Thoracic aorta (tissue), 2 donors: ENCODE measurements around the gene CREG2. TPM values are rescaled to one million over a fixed set of nuclear protein-coding genes. Genes with fewer than 3 reads are reported as not detected.

ENCODE experiments used
- ATAC-seq: fragments of 150-250 bp; one replicate; pipeline ENCODE4 v1.8.0; 2017; ENCODE audit warnings: low read depth; ENCODE audit not compliant: insufficient number of reproducible peaks, low FRiP score
- DNase-seq: peaks from one replicate; pipeline ENCODE4 v3.0.0-alpha.2; 2020; ENCODE audit warnings: low spot score
- H3K27ac ChIP-seq, 2 donors: fragments of 200-600 bp; sonication (generic); 1 replicate in 1 of 2; 2 replicates in 1 of 2; pipeline ENCODE4 v1.5.1; 2016; ENCODE audit warnings: mild to moderate bottlenecking in 2 of 2, moderate library complexity in 2 of 2
- H3K27me3 ChIP-seq: fragments of 200-600 bp; sonication (generic); replicated peaks from 2 replicates; pipeline ENCODE4 v1.6.0; 2016; ENCODE audit warnings: mild to moderate bottlenecking; ENCODE audit not compliant: insufficient read depth
- H3K36me3 ChIP-seq: fragments of 200-600 bp; sonication (generic); one replicate; pipeline ENCODE4 v1.5.1; 2016
- H3K4me1 ChIP-seq, 2 donors: fragments of 200-600 bp; sonication (generic); 1 replicate in 1 of 2; 2 replicates in 1 of 2; pipeline versions ENCODE4 v1.5.1 to v1.6.0; 2016; ENCODE audit warnings: low read depth in 2 of 2, mild to moderate bottlenecking in 1 of 2; ENCODE audit not compliant: control insufficient read depth in 1 of 2
- H3K4me3 ChIP-seq: fragments of 200-600 bp; sonication (generic); 2 replicates; pipeline ENCODE4 v1.5.1; 2016; ENCODE audit warnings: mild to moderate bottlenecking
- H3K9me3 ChIP-seq: fragments of 200-600 bp; sonication (generic); 2 replicates; pipeline ENCODE4 v1.5.1; 2016
- total RNA-seq, 2 donors: library from RNA; depleted of rRNA; stranded (reverse); fragments of >200 nt; gene quantifications; one replicate each; pipeline versions ENCODE4 v1.1.0 to v1.2.3, GENCODE V29; 2016
- TF ChIP-seq, protein P1 (sequence below): fragments of 200-600 bp; sonication (generic); IDR thresholded peaks from one replicate; pipeline ENCODE4 v1.5.1; 2019; ENCODE audit warnings: antibody characterized with exemption

Gene CREG2
- total RNA-seq, 2 donors from 2014 or later = not detected

DNA sequence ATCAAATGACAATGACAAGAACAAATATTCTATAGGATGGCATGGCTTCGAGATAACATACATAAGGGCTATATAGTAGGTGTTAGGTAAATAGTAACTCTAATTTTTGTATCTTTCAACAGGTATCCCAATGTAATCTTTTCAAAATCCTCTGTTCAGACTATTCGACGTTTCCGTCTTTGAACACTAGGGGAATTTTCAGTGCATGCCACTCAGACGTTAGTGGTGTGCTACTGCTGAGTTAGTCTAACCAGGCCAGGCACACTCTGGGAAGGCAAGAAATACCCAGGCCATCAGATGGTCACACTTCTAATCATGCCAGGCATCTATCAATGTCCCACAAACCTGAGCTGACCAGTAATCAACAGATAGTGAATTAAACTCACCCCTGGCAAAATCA, 14.6 kb upstream of the CREG2 start:
- no peak for ATAC-seq
- Histone ChIP-seq H3K4me3 (no peak overlapping the region), H3K27ac (no peak overlapping the region), H3K9me3 (no peaks in the 10 kb centered on the region), H3K27me3 (no peaks in the 10 kb centered on the region), H3K4me1 (no peaks in the 10 kb centered on the region), H3K36me3 (no peaks in the 10 kb centered on the region)
- TF ChIP-seq, protein P1, sequence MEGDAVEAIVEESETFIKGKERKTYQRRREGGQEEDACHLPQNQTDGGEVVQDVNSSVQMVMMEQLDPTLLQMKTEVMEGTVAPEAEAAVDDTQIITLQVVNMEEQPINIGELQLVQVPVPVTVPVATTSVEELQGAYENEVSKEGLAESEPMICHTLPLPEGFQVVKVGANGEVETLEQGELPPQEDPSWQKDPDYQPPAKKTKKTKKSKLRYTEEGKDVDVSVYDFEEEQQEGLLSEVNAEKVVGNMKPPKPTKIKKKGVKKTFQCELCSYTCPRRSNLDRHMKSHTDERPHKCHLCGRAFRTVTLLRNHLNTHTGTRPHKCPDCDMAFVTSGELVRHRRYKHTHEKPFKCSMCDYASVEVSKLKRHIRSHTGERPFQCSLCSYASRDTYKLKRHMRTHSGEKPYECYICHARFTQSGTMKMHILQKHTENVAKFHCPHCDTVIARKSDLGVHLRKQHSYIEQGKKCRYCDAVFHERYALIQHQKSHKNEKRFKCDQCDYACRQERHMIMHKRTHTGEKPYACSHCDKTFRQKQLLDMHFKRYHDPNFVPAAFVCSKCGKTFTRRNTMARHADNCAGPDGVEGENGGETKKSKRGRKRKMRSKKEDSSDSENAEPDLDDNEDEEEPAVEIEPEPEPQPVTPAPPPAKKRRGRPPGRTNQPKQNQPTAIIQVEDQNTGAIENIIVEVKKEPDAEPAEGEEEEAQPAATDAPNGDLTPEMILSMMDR = no peak
- no peak for DNase-seq

DNA sequence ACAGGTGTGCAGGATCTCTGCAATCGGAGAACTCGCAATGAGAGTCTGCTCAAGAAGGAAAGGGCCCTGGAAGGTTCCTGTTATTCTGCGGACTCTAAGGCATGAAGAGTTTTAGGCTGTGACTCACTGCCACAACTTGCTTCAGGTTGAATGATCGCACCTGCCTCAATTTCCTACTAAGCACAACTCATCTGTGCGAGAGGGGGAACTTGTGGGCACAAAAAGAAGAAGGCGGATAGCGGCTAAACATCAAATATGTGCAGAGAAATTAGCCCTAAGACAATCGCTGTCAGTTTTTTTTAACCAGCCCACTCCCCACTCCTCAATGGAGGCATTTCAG, 14.0 kb upstream of the CREG2 start:
- H3K4me3 ChIP-seq = no peak overlapping the region
- no peak for ATAC-seq
- H3K4me1 ChIP-seq = no peaks in the 10 kb centered on the region
- TF ChIP-seq, protein P1 = no peak
- H3K9me3 ChIP-seq = no peaks in the 10 kb centered on the region
- DNase-seq = no peak
- H3K27me3 ChIP-seq = no peaks in the 10 kb centered on the region
- no peaks in the 10 kb centered on the region for H3K36me3 ChIP-seq
- H3K27ac ChIP-seq = no peak overlapping the region

DNA sequence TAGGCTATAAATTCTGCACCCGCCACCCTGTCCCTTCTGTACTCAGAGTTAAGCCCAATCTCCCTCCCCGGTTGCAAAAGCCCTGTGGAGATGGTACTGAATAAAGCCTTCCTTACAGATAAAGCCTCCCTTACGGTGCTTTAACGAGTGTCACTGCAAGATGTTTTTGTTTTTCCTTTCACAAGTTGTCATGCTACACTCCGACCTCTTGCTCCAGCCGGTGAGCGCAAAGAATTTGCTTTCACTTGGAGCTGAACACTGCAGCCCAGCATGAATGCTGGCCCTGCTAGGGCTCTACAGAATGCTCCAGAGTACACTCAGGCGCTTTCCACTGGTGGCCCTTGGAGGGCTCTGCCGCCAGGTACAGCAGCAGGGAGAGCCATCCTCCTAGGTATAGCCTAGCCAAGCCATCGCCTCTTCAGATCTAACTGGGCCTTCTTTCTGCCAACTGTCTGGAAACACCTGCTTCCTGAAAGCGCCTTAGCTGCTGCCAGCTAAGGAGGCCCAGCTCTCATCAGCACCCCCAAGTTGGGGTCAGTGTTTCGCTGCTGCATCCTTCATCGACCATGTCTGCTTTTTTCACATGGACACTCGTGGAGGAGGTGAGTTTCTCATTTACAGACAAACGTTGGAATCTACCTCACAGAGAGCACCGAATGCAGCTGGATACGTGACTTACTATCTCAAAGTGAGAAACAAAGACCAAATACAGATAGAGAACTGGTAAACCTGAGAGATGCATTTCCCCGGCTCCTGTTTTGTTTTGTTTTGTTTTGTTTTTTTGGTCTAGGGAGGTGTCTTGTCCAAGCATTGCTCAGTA, 13.4 kb upstream of the CREG2 start:
- TF ChIP-seq, protein P1 = no peak
- Histone ChIP-seq H3K4me1 (no peaks in the 10 kb centered on the region), H3K27ac (no peak overlapping the region), H3K36me3 (no peaks in the 10 kb centered on the region), H3K9me3 (no peaks in the 10 kb centered on the region), H3K4me3 (no peak overlapping the region), H3K27me3 (no peaks in the 10 kb centered on the region)
- DNase-seq (no peak), ATAC-seq (no peak)

DNA sequence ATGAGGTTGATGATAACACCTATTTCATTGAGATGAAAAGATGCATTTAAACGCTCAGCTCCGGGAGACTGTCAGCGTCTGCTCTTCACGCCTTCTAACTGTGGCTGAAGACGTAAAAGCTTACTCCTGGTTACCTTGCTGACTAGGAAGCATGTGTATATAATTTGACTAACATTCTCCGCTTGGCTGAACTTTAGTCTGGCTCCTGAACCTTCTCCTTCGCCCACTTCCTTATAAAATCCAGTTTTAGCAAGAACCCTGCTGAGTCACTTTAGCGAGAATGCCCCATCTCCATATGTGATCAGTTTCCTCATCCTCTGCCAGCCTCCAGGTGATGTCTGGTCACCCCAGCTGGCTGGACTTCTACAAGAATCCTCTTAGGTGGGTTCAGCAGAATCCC, 12.7 kb upstream of the CREG2 start:
- no peak overlapping the region for H3K27ac ChIP-seq
- H3K4me3 ChIP-seq = no peak overlapping the region
- ATAC-seq = no peak
- DNase-seq = no peak
- H3K4me1 ChIP-seq = no peaks in the 10 kb centered on the region
- no peaks in the 10 kb centered on the region for H3K36me3 ChIP-seq
- no peaks in the 10 kb centered on the region for H3K9me3 ChIP-seq
- H3K27me3 ChIP-seq = no peaks in the 10 kb centered on the region
- TF ChIP-seq, protein P1 = no peak

DNA sequence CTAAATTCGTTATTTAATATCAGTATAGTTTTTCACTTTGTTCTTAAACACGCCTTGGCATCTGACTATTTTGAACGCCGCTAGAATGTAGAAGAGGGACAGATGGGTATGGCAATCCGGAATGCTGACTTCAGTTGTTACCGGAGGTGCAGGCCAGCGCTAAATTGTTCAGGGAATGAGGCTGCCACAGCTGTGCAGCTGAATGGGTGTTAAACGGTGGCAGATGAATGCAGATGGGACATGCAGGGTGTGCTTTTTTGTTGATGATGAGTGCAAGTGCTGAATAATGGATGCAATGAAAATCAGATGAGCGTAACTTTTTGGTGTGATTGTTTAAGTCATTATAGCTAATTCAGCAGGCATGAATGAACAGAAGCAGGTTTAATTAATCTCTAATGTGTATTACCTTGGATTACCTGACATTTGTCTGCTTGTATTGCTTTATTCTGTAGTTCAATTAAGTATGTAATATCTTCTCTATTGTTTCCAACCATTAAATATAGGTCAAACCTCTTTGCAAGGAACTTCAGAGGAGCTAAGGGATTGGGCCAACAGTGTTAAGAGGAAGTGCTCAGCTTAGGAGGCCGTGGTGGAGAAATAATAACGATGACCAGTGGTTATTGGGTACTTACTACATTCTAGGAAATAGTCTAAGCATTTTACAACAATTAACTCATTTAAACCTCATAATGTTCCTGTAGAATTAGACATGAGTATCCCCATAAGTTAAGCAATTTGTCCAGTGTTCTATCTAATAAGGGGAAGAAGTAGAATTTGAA, 11.9 kb upstream of the CREG2 start:
- ATAC-seq (no peak), DNase-seq (no peak)
- no peak overlapping the region for H3K27ac ChIP-seq
- TF ChIP-seq, protein P1 = no peak
- H3K27me3 ChIP-seq = no peaks in the 10 kb centered on the region
- H3K4me3 ChIP-seq = no peak overlapping the region
- no peaks in the 10 kb centered on the region for H3K36me3 ChIP-seq
- no peaks in the 10 kb centered on the region for H3K9me3 ChIP-seq
- no peaks in the 10 kb centered on the region for H3K4me1 ChIP-seq
